Right renal pelvis (tissue), 4 donors: ENCODE data around the gene IRF7. TPM values are rescaled to one million over a fixed set of nuclear protein-coding genes. Genes with fewer than 3 reads are reported as not detected.
"Not testable (repeated sequence)": the region's sequence is repeated elsewhere in the genome, so short reads cannot be mapped to it uniquely, and the experiment has no call there.

Experiments
- DNase-seq, 4 donors: peaks; one replicate each; pipeline ENCODE4 v3.0.0-alpha.2; 2013; ENCODE audit warnings: low read depth in 4 of 4, low spot score in 3 of 4, missing footprints in 1 of 4
- polyA plus RNA-seq, 4 donors: library from polyadenylated mRNA; unstranded; fragments of 120-200 nt; gene quantifications; one replicate each; pipeline ENCODE4 v1.2.1, GENCODE V29; 2013; ENCODE audit not compliant: insufficient read length in 4 of 4

Gene IRF7
- polyA plus RNA-seq: 10 to 100 TPM in 1 of 4 donors, 1 to 10 TPM in 3; 8.1 to 12.4 (median 8.4) TPM

DNA sequence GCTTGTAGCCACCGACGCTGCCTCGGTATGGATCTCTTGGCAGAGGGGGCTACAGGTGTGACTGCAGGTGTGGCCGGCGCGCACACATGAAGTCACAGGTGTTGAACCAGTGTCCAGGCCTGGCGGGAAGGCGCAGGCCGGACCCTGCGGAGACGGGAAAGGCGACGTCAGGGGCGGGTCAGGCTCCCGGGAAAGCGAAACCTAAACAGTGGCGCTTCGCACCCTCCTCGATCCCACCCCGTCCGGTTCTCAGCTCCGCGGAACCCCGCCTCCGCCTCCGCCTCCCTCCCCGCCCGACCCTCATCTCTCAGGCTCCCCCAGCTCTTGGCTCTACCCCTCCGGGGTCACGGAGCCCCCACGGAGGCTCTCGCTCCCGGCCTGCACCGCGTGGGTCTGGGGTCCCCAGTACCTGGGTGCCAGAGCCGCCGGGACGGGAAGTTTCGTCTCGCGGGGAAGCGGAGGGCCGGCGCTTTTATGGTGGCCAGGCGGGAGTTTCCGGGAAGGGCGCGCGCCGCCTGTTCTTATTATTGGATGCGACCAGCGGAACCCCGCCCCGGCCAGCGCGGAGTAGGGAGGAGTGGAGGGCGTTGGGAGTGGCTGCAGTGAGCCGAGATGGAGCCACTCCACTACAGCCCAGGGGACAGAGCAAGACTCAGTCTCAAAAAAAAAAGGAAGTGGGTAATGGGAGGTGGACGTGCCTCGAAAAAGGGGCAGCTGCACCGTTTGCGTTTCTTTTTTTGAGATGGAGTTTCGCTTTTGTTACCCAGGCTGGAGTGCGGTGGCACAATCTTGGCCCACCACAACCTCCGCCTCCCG, at the start of gene IRF7:
TSS of gene IRF7 (minus strand) at position 447 of the 816 bp plus-strand sequence. CDS start 586 bp downstream, outside the sequence.
- DNase-seq: peak; percentile 84 to 85 (median 84)

DNA sequence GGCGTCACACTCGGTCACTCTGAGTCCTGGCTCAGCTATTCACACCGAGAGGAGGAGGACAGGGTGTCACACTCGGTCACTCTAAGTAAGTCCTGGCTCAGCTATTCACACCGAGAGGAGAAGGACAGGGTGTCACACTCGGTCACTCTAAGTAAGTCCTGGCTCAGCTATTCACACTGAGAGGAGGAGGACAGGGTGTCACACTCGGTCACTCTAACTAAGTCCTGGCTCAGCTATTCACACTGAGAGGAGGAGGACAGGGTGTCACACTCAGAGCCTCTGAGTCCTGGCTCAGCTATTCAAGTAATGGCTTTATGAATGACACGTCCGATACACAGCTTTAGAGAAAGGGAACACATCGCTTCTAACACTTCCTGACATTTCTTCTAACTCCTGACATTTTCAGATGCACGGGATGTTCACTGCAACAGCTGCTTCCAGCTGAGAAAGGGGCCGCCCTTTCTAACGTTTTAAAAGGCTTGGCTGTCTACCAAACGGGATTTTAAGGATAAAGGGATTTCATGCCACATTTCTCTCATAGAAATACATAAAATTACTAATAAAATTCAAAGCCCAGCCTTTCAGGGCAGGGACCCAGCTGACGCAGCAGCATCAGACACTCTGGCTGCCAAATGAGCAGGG, 49.4 kb upstream of the IRF7 start:
- DNase-seq: peak; percentile 19 to 47 (median 30)

DNA sequence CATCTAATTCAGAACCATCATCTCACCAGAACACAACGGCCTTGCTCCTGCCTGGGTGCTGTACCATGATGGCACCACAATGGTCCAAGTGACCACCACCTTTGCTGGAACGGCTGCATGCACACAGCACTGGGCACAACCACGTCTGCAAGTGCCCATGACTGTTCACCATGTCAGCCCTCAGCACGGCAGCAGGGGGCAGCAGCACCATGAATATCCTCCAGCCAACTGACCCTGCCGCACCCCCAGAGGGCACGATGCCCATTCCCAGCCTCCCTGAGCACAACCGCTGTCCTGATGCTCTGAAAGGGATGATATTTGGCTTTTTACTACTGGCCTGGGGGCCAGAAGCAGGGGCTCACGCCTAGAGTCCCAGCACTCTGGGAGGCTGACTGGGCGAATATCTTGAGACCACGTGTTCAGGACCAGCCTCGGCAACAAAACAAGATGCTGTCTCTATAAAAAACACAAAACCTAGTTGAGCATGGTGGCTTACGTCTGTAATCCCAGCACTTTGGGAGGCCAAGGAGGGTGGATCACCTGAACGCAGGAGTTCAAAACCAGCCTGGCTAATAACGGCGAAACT, 47.0 kb upstream of the IRF7 start:
- DNase-seq: no peak

DNA sequence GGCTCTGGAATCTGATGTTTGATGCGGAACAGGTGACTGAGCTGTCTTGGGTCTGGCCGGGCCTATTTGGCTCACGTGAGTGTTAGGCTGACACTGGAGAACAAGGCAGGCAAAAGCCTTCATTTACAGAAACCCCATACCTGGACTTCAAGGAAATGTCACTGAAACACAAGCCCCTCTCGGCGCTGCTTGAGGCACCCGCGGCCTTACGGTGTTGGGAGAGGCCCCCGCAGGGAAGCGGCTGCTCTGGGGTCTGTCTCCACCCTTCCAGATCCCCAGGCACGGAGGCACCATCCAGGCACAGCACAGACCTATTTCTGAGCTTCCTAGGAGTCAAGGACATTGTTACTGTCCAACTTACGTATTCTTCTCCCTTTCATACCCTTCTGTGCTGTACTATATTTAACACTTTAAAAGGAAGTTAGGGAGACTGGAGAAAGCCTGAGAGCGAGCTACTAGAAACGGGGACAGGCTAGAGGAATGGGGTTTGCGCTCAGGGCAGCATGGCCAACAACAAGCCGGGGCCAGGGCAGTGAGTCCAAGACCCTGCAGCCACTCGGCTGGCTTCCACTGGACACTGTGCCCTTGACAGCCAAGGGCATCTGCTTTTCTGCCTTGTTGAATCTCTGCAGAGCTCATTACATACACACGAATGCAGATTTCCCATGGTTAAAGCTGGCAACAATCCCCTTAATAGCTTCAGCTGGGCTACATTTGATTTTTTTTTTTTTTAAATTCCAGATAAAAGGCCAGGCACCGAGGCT, 45.1 kb upstream of the IRF7 start:
- DNase-seq: no peak

DNA sequence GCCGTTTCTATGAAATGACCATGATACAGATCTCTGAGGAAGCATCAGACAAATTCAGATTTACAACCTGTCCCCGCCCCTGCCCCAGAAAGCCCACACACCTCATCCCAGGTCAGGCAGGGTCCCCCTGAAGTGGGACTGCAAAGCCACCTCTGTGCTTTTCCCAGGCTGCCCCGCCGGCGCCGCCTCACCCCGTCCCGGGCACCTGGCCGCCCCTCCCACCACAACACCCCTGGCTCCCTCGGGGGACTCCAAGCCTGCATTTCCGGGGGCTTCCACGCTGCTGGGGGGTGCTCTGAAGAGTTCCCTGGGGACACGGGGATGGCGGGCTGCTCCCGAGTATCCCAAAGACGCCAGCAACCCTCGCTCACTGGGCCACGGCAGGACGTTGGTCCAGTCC, 44.5 kb upstream of the IRF7 start:
- DNase-seq: no peak

DNA sequence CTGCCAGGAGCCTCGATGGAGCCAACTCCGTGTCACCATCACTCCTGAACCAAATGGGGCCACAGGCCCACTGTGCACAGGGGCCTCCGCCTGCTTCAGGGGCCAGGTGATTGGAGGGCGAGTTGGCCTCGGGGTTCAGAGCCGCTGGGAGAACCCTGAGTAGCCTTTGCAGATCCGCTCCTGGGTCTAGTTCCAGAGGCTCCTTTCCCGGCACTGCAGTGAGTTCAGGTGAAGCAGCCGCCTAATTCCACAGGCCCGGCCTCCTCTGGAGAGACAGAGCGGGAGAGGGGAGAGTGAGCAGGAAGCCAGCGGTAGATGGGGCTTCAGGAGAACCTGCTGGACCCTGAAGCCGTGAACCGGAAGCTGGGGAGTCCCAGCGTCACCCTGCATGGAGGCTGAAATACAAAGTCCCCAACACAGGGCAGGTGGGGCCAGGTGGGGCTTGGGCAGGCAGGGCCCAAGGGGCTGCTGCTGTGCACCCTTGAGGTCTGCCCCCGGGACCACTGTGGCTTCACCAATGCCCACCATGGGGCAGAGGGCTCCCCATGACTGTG, 43.9 kb upstream of the IRF7 start:
- no peak for DNase-seq

DNA sequence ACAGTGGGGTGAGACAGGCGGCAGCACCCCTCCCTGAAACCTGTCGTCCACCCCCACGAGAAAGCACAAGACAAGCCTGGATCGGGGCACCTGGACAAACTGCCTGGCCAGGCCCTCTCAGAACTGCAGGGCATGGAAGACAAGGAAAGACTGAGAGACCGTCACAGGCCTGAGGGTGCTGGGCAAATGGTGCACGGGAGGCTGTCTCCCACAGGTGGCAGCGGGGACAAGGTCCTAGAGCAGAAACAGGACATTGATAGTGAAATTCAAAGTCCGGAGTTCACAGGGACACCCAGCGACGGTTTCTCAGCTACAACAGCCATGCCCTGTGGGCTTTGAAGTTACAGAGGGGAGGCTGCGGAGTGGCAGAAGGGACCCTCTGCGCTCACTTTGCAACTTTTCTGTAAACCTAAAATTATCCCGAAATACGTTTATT, 42.0 kb upstream of the IRF7 start:
- DNase-seq: no peak

DNA sequence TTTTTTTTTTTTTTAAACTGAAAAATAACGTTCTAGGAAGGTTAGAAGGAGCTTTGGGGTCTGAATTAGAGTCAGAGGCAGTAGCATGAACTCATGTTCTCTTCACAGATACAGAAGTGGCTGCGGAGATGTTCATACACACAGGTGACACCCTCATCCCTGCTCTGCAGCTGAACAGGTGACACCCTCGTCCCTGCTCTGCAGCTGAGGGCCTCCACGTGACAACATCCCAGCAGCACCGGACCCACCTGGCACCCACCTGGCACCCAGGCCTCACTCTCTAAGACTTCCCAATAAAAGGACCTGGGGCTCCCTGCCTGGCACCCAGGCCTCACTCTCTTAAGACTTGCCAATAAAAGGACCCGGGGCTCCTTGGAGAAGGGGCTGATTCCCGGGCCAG, 41.1 kb upstream of the IRF7 start:
- no peak for DNase-seq

DNA sequence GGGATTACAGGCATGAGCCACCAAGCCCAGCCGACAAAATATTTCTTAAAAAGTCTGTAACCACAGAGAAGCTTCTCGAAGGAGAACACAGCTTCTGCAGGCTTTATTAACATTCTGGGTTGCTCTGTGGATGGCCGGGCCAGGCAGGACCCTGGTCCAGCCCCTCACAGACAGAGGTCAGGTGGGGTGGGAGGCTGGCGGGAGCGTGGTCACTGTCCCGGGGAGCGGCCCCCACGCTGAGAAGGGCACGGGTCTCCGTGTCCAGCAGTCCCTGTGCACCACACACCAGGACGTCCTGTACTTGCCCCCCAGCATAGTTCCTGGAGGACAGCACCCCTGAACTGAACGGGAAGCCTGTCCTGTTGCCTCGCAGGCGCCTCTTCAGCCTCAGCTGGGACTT, 40.7 kb upstream of the IRF7 start:
- no peak for DNase-seq

DNA sequence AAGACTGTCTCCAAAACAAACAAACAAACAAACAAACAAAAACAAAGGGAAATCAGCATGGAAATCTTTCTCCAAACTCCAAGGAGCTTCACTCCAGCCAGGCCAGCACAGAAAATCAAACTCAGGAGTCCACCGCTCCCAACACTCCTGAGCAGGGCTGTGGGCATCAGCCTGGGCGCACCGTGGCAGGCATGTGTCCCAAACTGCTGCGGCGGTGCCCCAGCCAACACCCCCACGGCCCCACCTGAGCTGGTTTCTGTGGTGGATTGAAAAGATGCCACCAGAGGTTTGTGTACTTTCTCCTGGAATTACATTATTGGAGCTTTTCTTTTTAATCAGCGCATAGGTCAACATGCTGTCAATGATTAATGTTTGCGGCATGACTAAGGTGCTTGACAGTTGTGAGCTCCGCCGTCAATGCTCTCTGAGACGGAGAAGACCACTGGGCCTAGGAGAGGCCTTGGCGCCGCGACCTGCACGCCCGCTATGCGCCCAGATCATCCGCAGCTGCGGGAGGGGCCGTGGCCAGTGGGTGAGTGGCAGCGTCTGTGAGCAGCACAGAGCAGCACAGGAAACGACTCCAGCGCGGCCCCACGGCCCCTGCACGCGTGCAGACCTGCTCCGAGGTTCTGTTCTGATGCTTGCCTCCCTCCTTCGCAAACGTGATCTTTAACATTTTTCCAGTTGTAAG, 39.4 kb upstream of the IRF7 start:
- no peak for DNase-seq

DNA sequence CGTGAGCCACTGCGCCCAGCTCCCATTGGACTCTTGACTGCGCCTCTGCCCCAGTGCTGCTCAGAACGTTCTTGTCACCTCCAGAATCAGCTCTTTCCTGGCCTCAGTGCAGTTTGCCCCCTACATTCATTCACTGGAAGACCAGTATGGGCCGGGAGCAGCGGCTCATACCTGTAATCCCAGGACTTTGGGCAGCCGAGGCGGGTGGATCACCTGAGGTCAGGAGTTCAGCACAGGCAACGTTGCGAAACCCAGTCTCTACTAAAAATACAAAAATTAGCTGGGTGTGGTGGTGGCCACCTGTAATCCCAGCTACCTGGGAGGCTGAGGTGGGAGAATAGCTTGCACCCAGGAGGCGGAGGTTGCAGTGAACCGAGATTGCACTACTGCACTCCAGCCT, 38.7 kb upstream of the IRF7 start:
- DNase-seq: not testable (repeated sequence)

DNA sequence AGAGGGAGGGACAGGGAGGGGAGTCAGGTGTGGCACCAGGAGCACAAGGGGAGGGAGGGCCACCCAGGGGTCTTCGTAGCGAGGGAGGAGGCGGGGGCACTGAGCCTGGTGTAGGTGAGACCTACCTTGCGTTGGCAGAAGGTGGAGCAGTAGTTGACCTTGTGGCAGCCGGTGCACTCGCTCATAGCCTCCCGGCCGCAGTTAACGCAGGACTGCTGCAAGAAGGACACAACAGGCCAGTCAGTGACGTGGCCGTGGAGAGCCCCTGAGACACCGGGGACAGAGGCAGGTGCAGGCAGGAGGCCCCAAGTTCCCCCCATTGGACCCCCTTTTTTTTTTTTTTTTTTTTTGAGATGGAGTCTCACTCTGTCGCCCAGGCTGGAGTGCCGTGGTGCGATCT, 38.1 kb upstream of the IRF7 start:
- no peak for DNase-seq

DNA sequence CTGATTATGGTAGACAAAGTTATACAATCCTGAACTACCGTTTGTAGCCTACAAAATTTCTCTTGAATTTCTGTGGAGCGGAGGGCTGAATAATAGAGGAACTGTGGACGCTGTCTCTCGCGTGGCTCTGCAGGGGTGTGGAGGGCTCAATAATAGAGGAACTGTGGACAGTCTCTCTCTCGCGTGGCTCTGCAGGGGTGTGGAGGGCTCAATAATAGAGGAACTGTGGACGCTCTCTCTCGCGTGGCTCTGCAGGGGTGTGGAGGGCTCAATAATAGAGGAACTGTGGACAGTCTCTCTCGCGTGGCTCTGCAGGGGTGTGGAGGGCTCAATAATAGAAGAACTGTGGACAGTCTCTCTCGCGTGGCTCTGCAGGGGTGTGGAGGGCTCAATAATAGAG, 37.4 kb upstream of the IRF7 start:
- DNase-seq: not testable (repeated sequence)

DNA sequence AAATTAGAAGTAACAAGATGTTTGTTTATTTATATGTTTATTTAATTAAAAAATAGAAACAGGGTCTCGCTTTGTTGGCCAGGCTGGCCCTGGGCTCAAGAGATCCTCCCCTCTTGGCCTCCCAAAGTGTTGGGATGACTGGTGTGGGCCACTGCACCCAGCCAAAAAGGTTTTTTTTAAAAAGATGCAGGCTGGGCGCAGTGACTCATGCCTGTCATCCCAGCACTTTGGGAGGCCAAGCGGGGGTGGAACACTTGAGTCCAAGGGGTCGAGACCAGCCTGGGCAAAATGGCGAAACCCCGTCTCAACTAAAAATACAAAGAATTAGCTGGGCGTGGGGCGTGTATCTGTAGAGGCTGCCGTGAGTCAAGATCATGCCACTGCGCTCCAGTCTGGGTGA, 34.7 kb upstream of the IRF7 start:
- no peak for DNase-seq

DNA sequence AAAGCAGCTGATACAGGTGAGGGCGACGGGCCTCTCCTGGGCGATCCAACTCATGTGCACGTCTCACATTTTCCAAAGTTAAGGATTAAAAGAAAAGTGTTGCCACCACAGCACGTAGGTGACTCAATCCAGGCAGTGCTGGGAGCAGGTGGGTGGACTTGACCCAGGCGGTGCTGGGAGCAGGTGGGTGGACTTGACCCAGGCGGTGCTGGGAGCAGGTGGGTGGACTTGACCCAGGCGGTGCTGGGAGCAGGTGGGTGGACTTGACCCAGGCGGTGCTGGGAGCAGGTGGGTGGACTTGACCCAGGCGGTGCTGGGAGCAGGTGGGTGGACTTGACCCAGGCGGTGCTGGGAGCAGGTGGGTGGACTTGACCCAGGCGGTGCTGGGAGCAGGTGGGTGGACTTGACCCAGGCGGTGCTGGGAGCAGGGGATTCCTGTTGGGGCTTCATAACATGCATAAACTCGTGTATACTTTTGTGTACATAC, 32.0 kb upstream of the IRF7 start:
- not testable (repeated sequence) for DNase-seq

DNA sequence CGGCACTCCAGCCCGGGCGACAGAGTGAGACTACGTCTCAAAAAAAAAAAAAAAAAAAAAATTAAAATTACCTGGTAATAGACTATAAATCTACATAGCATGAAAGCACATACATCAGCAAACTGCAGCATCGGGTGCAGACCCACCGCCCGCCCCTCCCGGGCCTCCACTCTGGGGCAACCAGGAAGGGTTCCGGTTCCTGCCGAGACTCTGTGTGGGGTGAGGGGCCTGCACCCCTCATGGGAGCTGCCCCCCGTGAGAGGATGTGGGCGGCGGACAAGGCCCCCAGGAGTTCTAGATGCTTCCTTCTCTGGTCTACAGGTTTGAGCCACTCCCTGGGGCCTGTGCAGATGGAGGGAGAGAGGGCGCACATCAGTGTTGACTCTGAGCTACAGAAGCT, 30.5 kb upstream of the IRF7 start:
- no peak for DNase-seq

DNA sequence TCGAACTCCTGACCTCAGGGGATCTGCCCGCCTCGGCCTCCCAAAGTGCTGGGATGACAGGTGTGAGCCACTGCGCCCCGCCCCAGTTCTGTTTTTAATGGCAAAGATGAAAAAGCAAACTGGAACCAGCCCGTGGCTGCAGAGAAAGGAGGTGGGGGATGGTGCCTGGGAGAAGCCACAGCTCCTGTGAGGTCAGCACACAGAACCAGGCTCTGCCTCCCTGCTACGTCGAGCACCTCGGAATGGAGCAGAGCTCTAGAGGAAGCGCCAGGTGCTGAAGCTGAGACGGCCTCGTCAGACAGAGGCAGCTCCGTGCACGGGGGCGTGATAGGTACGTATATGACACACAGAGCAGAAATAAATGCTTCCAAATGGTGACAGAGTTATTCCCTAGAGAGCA, 29.8 kb upstream of the IRF7 start:
- DNase-seq: no peak

DNA sequence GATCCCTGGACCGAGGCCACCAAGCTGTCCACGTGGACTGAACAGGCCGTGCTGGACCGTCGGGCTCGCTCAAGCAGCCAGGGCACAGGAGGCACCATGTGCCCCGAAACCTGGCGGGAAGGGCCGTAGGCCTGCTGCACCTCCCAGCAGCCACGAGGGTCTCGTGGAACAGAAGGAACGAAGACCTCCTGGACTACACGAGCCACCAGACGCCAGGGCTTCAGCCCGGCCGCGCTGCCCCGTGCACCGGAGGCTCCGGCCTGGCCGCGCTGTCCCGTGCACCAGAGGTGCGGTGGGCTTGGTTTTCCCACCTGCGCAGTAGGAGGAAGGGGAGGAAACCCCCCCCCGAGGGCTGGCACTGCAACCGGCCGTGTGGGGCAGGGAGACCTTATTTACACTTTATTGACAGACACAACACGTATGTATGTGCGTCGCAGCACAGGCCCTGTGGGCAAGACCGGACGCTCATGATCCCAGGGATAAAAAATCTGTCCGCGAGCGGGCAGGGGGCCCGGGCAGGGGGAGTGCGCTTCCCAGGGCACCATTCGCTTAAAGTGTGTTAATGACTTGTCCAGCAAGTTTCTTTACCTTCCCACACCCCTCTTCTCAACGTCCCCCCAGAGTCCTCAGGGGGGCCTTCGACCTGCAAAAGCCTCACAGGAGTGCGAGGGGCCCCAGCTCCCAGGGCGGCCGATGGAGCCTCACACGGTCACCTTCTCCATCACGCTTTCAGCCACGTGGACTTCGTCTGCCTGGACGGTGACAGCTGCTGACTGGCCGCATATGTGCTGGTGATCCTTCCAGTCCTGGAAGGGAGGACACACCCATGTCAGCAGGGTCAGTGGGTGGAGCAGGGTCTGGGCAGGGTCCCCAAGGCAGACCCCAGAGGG, 28.3 kb upstream of the IRF7 start:
- DNase-seq: no peak

DNA sequence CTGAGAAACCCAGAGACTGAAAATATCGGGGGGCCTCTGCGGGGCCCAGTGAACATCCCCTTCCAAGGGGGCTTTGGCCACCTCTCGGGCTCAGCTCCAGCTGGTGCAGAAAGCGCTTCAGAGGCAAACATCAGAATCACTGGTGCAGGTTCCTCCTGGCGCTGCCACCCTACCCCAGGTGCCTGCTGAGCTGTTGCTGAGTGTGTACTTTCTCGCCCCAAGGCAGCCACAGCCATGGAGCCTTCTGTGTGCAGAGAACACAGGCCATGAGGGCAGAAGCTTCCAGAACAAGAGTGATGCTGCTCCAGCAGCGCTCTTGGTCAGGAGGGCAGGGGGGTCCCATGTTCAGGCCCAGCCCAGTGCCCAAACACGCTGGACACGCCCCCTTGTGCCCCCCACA, 27.6 kb upstream of the IRF7 start:
- DNase-seq: no peak
